Bone marrow (tissue), 2 donors: ENCODE results near the gene CENPS.
"Not testable (repeated sequence)": the region's sequence is repeated elsewhere in the genome, so short reads cannot be mapped to it uniquely, and the experiment has no call there.

Experiments used
- DNase-seq, 2 donors: peaks; one replicate each; lab custom pipeline; 2025; lab: John Stamatoyannopoulos, UW

CENPS gene

GRCh38 chr1:10451287-10451686 lies 21.1 kb downstream of the CENPS start:
- DNase-seq, result no peak

GRCh38 chr1:10456048-10456447 lies 25.8 kb downstream of the CENPS start:
- DNase-seq, result no peak

GRCh38 chr1:10456661-10457060 lies 26.4 kb downstream of the CENPS start:
- DNase-seq, result no peak

GRCh38 chr1:10457462-10457861 lies 27.2 kb downstream of the CENPS start:
- DNase-seq, result not testable (repeated sequence)

GRCh38 chr1:10457875-10458274 lies 27.6 kb downstream of the CENPS start:
- no peak for DNase-seq

- DNase-seq, result no peak
Observed at GRCh38 chr1:10459184-10459583, 29.0 kb downstream of the CENPS start.

GRCh38 chr1:10467078-10467477 lies 36.8 kb downstream of the CENPS start:
- DNase-seq, result no peak

- DNase-seq, result no peak
Observed at GRCh38 chr1:10470043-10470442, 39.8 kb downstream of the CENPS start.

GRCh38 chr1:10471411-10472219 lies 41.4 kb downstream of the CENPS start:
- DNase-seq, result no peak

GRCh38 chr1:10472220-10473144 lies 42.2 kb downstream of the CENPS start, which contains the start of gene DFFA:
Gene DFFA, minus strand, starts transcription at chr1:10472529. Its CDS starts 71 bp downstream, at chr1:10472458.
- peak; percentile 72 to 94 for DNase-seq

- no peak for DNase-seq
Observed at GRCh38 chr1:10473145-10473765, 43.0 kb downstream of the CENPS start.

GRCh38 chr1:10474309-10474612 lies 44.0 kb downstream of the CENPS start:
- DNase-seq, result not testable (repeated sequence)

- peak; percentile 46 to 80 for DNase-seq
Observed at GRCh38 chr1:10474613-10475507, 44.6 kb downstream of the CENPS start, which contains the start of gene PEX14. Gene PEX14, plus strand, starts transcription at chr1:10474950. Its CDS starts 17 bp downstream, at chr1:10474967.

- DNase-seq, result no peak
Observed at GRCh38 chr1:10475510-10475909, 45.3 kb downstream of the CENPS start.

- DNase-seq, result no peak
Observed at GRCh38 chr1:10479296-10479695, 49.1 kb downstream of the CENPS start.

GRCh38 chr1:10480614-10481013 lies 50.4 kb downstream of the CENPS start:
- DNase-seq, result no peak

GRCh38 chr1:10484521-10484920 lies 54.3 kb downstream of the CENPS start:
- DNase-seq, result peak in 1 of 2 donors; percentile 18

GRCh38 chr1:10489291-10490055 lies 59.2 kb downstream of the CENPS start:
- DNase-seq, result no peak

- no peak for DNase-seq
Observed at GRCh38 chr1:10490286-10490970, 60.2 kb downstream of the CENPS start.
